SK-N-SH (cell line): Measurements from ENCODE around the gene ERC2.

ENCODE experiments used
- TF ChIP-seq, protein P1 (sequence below): IDR thresholded peaks from 2 replicates; pipeline ENCODE4 v1.4.0; 2012; ENCODE audit warnings: low read depth, borderline replicate concordance
- TF ChIP-seq, protein P2 (sequence below): fragments of 200-600 bp; sonication (generic); IDR thresholded peaks from 2 replicates; pipeline ENCODE4 v1.6.1; 2017; ENCODE audit warnings: antibody characterized with exemption, mild to moderate bottlenecking, moderate library complexity

DNA sequence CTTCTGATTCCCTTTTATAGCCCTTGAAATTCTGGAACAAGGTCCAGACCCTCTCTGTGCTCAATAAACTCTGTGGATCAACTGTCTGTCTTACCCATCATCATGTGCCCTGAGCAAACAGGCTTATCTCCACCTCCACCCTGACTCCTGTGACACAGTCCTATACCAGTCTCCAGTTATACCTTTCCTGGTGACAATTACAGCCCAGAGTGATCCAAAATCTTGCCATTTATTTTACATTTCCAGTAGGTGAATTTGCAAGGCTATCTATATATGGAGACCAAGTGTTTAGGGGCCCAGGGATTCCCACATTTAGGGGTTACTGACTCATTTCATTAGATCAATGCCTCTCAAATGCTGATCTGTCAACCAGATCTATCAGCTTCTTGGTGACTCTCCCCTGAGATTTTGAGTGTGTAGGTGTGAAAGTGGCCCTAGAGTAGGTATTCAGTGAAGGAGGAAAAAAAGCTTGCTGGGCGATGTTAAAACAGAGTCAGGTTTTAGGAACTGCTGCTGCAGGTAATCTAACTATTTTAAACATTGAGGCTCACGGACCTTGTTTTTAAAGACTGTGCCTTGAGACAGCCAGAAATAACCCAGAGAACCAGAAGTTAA lies 751.5 kb downstream of the ERC2 start:
- TF ChIP-seq, protein P1, sequence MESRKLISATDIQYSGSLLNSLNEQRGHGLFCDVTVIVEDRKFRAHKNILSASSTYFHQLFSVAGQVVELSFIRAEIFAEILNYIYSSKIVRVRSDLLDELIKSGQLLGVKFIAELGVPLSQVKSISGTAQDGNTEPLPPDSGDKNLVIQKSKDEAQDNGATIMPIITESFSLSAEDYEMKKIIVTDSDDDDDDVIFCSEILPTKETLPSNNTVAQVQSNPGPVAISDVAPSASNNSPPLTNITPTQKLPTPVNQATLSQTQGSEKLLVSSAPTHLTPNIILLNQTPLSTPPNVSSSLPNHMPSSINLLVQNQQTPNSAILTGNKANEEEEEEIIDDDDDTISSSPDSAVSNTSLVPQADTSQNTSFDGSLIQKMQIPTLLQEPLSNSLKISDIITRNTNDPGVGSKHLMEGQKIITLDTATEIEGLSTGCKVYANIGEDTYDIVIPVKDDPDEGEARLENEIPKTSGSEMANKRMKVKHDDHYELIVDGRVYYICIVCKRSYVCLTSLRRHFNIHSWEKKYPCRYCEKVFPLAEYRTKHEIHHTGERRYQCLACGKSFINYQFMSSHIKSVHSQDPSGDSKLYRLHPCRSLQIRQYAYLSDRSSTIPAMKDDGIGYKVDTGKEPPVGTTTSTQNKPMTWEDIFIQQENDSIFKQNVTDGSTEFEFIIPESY, result no peak
- TF ChIP-seq, protein P2, sequence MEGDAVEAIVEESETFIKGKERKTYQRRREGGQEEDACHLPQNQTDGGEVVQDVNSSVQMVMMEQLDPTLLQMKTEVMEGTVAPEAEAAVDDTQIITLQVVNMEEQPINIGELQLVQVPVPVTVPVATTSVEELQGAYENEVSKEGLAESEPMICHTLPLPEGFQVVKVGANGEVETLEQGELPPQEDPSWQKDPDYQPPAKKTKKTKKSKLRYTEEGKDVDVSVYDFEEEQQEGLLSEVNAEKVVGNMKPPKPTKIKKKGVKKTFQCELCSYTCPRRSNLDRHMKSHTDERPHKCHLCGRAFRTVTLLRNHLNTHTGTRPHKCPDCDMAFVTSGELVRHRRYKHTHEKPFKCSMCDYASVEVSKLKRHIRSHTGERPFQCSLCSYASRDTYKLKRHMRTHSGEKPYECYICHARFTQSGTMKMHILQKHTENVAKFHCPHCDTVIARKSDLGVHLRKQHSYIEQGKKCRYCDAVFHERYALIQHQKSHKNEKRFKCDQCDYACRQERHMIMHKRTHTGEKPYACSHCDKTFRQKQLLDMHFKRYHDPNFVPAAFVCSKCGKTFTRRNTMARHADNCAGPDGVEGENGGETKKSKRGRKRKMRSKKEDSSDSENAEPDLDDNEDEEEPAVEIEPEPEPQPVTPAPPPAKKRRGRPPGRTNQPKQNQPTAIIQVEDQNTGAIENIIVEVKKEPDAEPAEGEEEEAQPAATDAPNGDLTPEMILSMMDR, result no peak
